Epithelial cell of esophagus (primary cell): Measurements from ENCODE around the gene ZDHHC3.
"Not testable (repeated sequence)": the region's sequence is repeated elsewhere in the genome, so short reads cannot be mapped to it uniquely, and the experiment has no call there.

Source experiments
- DNase-seq: peaks from one replicate; pipeline ENCODE4 v3.0.0; 2010; ENCODE audit warnings: low read depth
- H3K4me3 ChIP-seq: 2 replicates; pipeline ENCODE4 v1.5.1; 2011; ENCODE audit warnings: mild to moderate bottlenecking, low read length, control low read depth
- CTCF ChIP-seq: IDR thresholded peaks from 2 replicates; pipeline ENCODE4 v1.5.1; 2011; ENCODE audit warnings: low read depth, mild to moderate bottlenecking, low read length, control low read depth, inconsistent platforms; ENCODE audit not compliant: insufficient read depth; ENCODE audit errors: missing control alignments

The ZDHHC3 gene

GRCh38 chr3:44989141-44989540, 13.2 kb upstream of the ZDHHC3 start:
- no peak for TF ChIP-seq CTCF
- no peak overlapping the region for H3K4me3 ChIP-seq
- DNase-seq, result no peak

- H3K4me3 ChIP-seq, result no peak overlapping the region
- no peak for DNase-seq
- peak; percentile 31 for TF ChIP-seq CTCF
These were observed 12.1 kb upstream of the ZDHHC3 start for GRCh38 chr3:44988073-44988472.

- no peak overlapping the region for H3K4me3 ChIP-seq
- no peak for DNase-seq
- TF ChIP-seq CTCF, result no peak
These were observed 11.4 kb upstream of the ZDHHC3 start for GRCh38 chr3:44987332-44987731.

- DNase-seq, H3K4me3 ChIP-seq: not testable (repeated sequence)
These were observed 10.4 kb upstream of the ZDHHC3 start for GRCh38 chr3:44986330-44986729.

- DNase-seq, result no peak
- no peak overlapping the region for H3K4me3 ChIP-seq
- no peak for TF ChIP-seq CTCF
These were observed 8.4 kb upstream of the ZDHHC3 start for GRCh38 chr3:44984335-44984734.

GRCh38 chr3:44983484-44983941, 7.5 kb upstream of the ZDHHC3 start:
- no peak overlapping the region for H3K4me3 ChIP-seq
- peak; percentile 1 for TF ChIP-seq CTCF
- peak; percentile 91 for DNase-seq

GRCh38 chr3:44982817-44983216, 6.8 kb upstream of the ZDHHC3 start:
- H3K4me3 ChIP-seq, result no peak overlapping the region
- no peak for DNase-seq
- no peak for TF ChIP-seq CTCF
